CD4-positive, alpha-beta T cell (primary cell): Measurements from ENCODE around the gene MTM1. TPM values are rescaled to one million over a fixed set of nuclear protein-coding genes. Genes with fewer than 3 reads are reported as not detected.
A peak's percentile ranks its signal among the peaks of the same experiment; 100 is the strongest.

Source experiments
- ATAC-seq: fragments of 200-7000 bp; cut with Tn5 transposase; one replicate; pipeline ENCODE4 v1.10.0; 2022; ENCODE audit warnings: mild to moderate bottlenecking; ENCODE audit not compliant: poor library complexity
- CTCF ChIA-PET: fragments of 350-600 bp; sonication (Branson Sonifier 250); formaldehyde crosslinking; loops from one replicate; lab custom pipeline; 2021; ENCODE audit warnings: antibody characterized with exemption, inconsistent platforms; lab: Charles Lee
- POLR2A ChIA-PET: fragments of 350-600 bp; sonication (Branson Sonifier 250); formaldehyde crosslinking; loops from one replicate; lab custom pipeline; 2021; ENCODE audit warnings: antibody characterized with exemption, inconsistent platforms; lab: Charles Lee
- DNase-seq, 14 experiments: peaks; one replicate each; pipeline ENCODE4 v3.0.0-alpha.2; 2013 to 2020; ENCODE audit warnings: mixed read lengths in 2 of 14
- H3K27ac ChIP-seq, 2 donors: one replicate each; pipeline versions ENCODE4 v1.5.1 to v1.7.0; 2013; ENCODE audit warnings: low read length in 2 of 2, low read depth in 1 of 2, mild to moderate bottlenecking in 1 of 2
- H3K27me3 ChIP-seq, 2 experiments: 1 replicate in 1 of 2; 2 replicates in 1 of 2; pipeline versions ENCODE4 v1.6.1 to v1.7.0; 2013; ENCODE audit warnings: low read length in 2 of 2, control low read depth in 1 of 2, mild to moderate bottlenecking in 1 of 2, moderate library complexity in 1 of 2; ENCODE audit not compliant: insufficient read depth in 2 of 2, control insufficient read depth in 1 of 2
- H3K36me3 ChIP-seq: one replicate; pipeline ENCODE4 v1.6.1; 2013; ENCODE audit warnings: low read length, control low read depth; ENCODE audit not compliant: insufficient read depth
- H3K4me1 ChIP-seq: one replicate; pipeline ENCODE4 v1.6.1; 2013; ENCODE audit warnings: low read length, control low read depth; ENCODE audit not compliant: insufficient read depth
- H3K4me3 ChIP-seq: one replicate; pipeline ENCODE4 v1.5.1; 2013; ENCODE audit warnings: mild to moderate bottlenecking, low read length, moderate library complexity
- H3K9me3 ChIP-seq, 2 experiments: 1 replicate in 1 of 2; 2 replicates in 1 of 2; pipeline versions ENCODE4 v1.6.1 to v1.7.0; 2013; ENCODE audit warnings: low read length in 2 of 2, mild to moderate bottlenecking in 2 of 2, control low read depth in 1 of 2, moderate library complexity in 1 of 2; ENCODE audit not compliant: control insufficient read depth in 1 of 2, insufficient read depth in 1 of 2
- H3K27ac Mint-ChIP-seq: one replicate; pipeline ENCODE4 v1.8.0; 2020; ENCODE audit warnings: mixed read lengths
- H3K27me3 Mint-ChIP-seq: one replicate; pipeline ENCODE4 v1.8.0; 2021; ENCODE audit warnings: mixed read lengths
- H3K36me3 Mint-ChIP-seq: one replicate; pipeline ENCODE4 v1.8.0; 2021; ENCODE audit warnings: low read depth, mixed read lengths
- H3K4me1 Mint-ChIP-seq: one replicate; pipeline ENCODE4 v1.8.0; 2021; ENCODE audit warnings: low read depth, mixed read lengths
- H3K4me3 Mint-ChIP-seq: one replicate; pipeline ENCODE4 v1.8.0; 2020; ENCODE audit warnings: mild to moderate bottlenecking, mixed read lengths
- H3K9me3 Mint-ChIP-seq: one replicate; pipeline ENCODE4 v1.8.0; 2020; ENCODE audit warnings: mixed read lengths
- intact Hi-C, 2 experiments: fragments of 100-400 bp; cut with DNase I in 1 of 2; cut with micrococcal nuclease in 1 of 2; formaldehyde crosslinking; loops; one replicate each; pipeline versions ENCODE4 v1.15.1 to v1.9.0; 2023 to 2025; cut with DNase I, micrococcal nuclease
- total RNA-seq, 174 experiments: library from RNA in 2 of 174; stranded (reverse) in 2 of 174; gene quantifications; one replicate each; pipeline ENCODE4 v1.2.3 and lab custom pipeline; 2021 to 2026
- TF ChIP-seq, protein P1 (sequence below): fragments of 200-600 bp; IDR thresholded peaks from one replicate; pipeline ENCODE4 v1.8.0; 2022; ENCODE audit warnings: antibody characterized with exemption, mild to moderate bottlenecking

MTM1 gene
- total RNA-seq, 2 experiments from 2014 or later, result 20.6 to 26.9 TPM

DNA sequence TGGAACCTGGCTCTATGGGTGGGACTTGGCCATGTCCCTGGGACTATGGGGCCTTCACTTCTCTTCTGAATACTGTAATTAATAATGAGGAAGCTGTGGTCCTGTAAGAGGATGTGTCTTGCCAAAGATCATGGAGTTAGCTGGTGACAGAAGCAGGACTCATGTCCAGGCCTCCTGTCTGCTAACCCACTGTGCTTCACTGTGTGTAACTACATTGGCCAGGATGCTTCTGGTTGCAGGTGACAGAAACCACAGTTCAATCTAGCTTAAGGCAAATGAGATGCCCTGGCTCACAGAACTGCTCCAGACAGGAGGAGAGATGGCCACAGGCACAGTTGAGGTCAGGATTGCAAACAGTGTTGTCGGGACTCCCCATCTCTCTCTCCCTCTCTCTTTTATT lies 127.9 kb downstream of the MTM1 start:
- Mint-ChIP-seq H3K36me3 (peaks cover 23% of the 10 kb centered on the region), H3K27ac (peak overlapping the region; percentile 99), H3K4me1 (peaks cover 55% of the 10 kb centered on the region), H3K4me3 (peak overlapping the region; percentile 98), H3K9me3 (no peaks in the 10 kb centered on the region), H3K27me3 (no peaks in the 10 kb centered on the region)
- peaks cover 8% of the 10 kb centered on the region for H3K36me3 ChIP-seq
- ATAC-seq (no peak), DNase-seq (peak in 3 of 14 experiments; percentile 22 to 24 (median 23))
- ChIA-PET POLR2A (no interaction called here), CTCF (interaction anchor here (0.8 to 1.2 kb wide), 2 partner anchors 15 to 19 kb away, joined by 3 read pairs; no protein-coding TSS in a partner anchor)
- H3K4me1 ChIP-seq, result peaks cover 54% of the 10 kb centered on the region
- intact Hi-C loops, result loop anchor here (2.0 to 10.0 kb wide), 3 partner anchors 14 to 1192 kb away; partner anchors contain the start of gene IDS (in 1 of the 2)
- H3K27ac ChIP-seq, result peak overlapping the region in 1 of 2 donors; percentile 22
- TF ChIP-seq, protein P1, sequence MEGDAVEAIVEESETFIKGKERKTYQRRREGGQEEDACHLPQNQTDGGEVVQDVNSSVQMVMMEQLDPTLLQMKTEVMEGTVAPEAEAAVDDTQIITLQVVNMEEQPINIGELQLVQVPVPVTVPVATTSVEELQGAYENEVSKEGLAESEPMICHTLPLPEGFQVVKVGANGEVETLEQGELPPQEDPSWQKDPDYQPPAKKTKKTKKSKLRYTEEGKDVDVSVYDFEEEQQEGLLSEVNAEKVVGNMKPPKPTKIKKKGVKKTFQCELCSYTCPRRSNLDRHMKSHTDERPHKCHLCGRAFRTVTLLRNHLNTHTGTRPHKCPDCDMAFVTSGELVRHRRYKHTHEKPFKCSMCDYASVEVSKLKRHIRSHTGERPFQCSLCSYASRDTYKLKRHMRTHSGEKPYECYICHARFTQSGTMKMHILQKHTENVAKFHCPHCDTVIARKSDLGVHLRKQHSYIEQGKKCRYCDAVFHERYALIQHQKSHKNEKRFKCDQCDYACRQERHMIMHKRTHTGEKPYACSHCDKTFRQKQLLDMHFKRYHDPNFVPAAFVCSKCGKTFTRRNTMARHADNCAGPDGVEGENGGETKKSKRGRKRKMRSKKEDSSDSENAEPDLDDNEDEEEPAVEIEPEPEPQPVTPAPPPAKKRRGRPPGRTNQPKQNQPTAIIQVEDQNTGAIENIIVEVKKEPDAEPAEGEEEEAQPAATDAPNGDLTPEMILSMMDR, result no peak
- H3K27me3 ChIP-seq, result no peaks in the 10 kb centered on the region
- no peaks in the 10 kb centered on the region for H3K9me3 ChIP-seq
- no peak overlapping the region for H3K4me3 ChIP-seq

DNA sequence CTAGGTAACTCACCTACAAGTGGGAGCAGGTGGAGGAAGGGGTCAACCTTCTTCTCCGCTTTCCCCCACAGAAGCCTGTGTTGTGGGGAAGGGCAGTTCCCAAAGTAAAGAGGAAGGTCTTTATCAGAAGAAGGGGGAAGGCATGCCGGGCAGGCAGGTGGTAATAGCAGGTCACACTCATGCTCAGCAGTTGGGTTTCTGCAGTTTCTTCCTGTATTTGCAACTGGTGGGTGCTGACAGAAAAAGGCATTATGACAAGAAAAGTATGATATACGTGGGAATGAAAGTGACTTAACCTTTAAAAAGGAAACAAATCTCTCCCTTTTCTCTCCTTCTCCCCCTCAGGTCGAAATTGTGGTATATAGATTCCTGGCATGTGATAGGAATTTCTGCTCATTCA lies 128.4 kb downstream of the MTM1 start:
- H3K27ac ChIP-seq, result no peak overlapping the region
- H3K4me1 ChIP-seq, result peaks cover 48% of the 10 kb centered on the region
- TF ChIP-seq, protein P1, result no peak
- intact Hi-C loops, result loop anchor here (2.0 to 10.0 kb wide), 3 partner anchors 14 to 1192 kb away; partner anchors contain the start of gene IDS (in 1 of the 2)
- Mint-ChIP-seq H3K27me3 (no peaks in the 10 kb centered on the region), H3K9me3 (no peaks in the 10 kb centered on the region), H3K36me3 (peaks cover 29% of the 10 kb centered on the region), H3K4me1 (peaks cover 50% of the 10 kb centered on the region), H3K4me3 (peak overlapping the region; percentile 66), H3K27ac (peak overlapping the region; percentile 99)
- no peaks in the 10 kb centered on the region for H3K9me3 ChIP-seq
- no peak overlapping the region for H3K4me3 ChIP-seq
- no peaks in the 10 kb centered on the region for H3K27me3 ChIP-seq
- H3K36me3 ChIP-seq, result peaks cover 8% of the 10 kb centered on the region
- POLR2A ChIA-PET, result no interaction called here
- ATAC-seq (no peak), DNase-seq (peak in 3 of 14 experiments; percentile 10 to 25 (median 17))
- CTCF ChIA-PET, result interaction anchor here (1.2 kb wide), 1 partner anchor 14 kb away, joined by 3 read pairs; no protein-coding TSS in a partner anchor

DNA sequence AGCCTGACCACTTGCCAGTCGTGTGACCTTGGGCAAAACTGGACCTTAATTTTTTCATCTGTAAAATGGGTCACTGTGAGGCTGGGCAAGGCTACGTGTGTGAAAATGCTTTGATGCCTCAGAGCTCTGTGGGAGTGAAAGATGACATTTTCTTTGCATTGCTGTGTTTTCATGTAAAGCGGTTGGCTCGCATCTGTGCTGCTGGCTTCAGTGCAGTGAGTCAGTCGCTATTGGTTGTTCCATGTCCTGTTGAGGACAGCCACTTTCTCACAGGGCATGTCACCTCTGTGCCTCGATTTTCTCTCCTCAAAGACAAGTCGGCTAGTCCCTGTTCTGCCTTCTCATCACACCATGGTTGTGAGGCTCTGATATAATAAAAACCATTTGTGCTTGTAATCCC lies 129.2 kb downstream of the MTM1 start:
- intact Hi-C loops, result loop anchor here (2.0 to 10.0 kb wide), 3 partner anchors 13 to 1193 kb away; partner anchors contain the start of gene IDS (in 1 of the 2)
- DNase-seq (peak in 1 of 14 experiments; percentile 23), ATAC-seq (no peak)
- Histone ChIP-seq H3K4me1 (peaks cover 43% of the 10 kb centered on the region), H3K4me3 (no peak overlapping the region), H3K9me3 (no peaks in the 10 kb centered on the region), H3K27me3 (no peaks in the 10 kb centered on the region), H3K36me3 (peaks cover 8% of the 10 kb centered on the region), H3K27ac (no peak overlapping the region)
- CTCF ChIA-PET, result no interaction called here
- peak overlapping the region; percentile 99 for H3K27ac Mint-ChIP-seq
- H3K36me3 Mint-ChIP-seq, result peaks cover 28% of the 10 kb centered on the region
- no peaks in the 10 kb centered on the region for H3K27me3 Mint-ChIP-seq
- TF ChIP-seq, protein P1, result no peak
- H3K4me3 Mint-ChIP-seq, result peak overlapping the region; percentile 25
- H3K9me3 Mint-ChIP-seq, result no peaks in the 10 kb centered on the region
- POLR2A ChIA-PET, result interaction anchor here (1.1 kb wide), 1 partner anchor 14 kb away, joined by 3 read pairs; no protein-coding TSS in a partner anchor
- H3K4me1 Mint-ChIP-seq, result peaks cover 42% of the 10 kb centered on the region
